Spleen (tissue), 11 donors: ENCODE data around the gene EIF3F. TPM values are rescaled to one million over a fixed set of nuclear protein-coding genes. Genes with fewer than 3 reads are reported as not detected.

ENCODE experiments used
- DNase-seq: peaks from one replicate; pipeline ENCODE4 v3.0.0-alpha.2; 2020
- H3K27ac ChIP-seq, 8 donors: fragments of 200-600 bp; sonication (generic) in 7 of 8; 1 replicate in 4 of 8; 2 replicates in 4 of 8; pipeline versions ENCODE4 v1.5.0 to v1.8.0; 2016 to 2021; ENCODE audit warnings: inconsistent platforms in 4 of 8, mild to moderate bottlenecking in 4 of 8, moderate library complexity in 1 of 8
- H3K27me3 ChIP-seq, 7 donors: fragments of 200-600 bp; sonication (generic) in 6 of 7; replicated peaks in 1 of 7; 1 replicate in 4 of 7; 2 replicates in 3 of 7; pipeline versions ENCODE4 v1.5.0 to v1.8.0; 2016 to 2021; ENCODE audit warnings: inconsistent platforms in 3 of 7, mild to moderate bottlenecking in 1 of 7
- H3K36me3 ChIP-seq, 6 donors: fragments of 200-600 bp; sonication (generic) in 5 of 6; 1 replicate in 4 of 6; 2 replicates in 2 of 6; pipeline versions ENCODE4 v1.5.0 to v1.8.0; 2016 to 2021; ENCODE audit warnings: inconsistent platforms in 2 of 6
- H3K4me1 ChIP-seq, 6 donors: fragments of 200-600 bp; sonication (generic) in 5 of 6; 1 replicate in 3 of 6; 2 replicates in 3 of 6; pipeline versions ENCODE4 v1.5.0 to v1.8.0; 2016 to 2021; ENCODE audit warnings: inconsistent platforms in 3 of 6
- H3K4me3 ChIP-seq, 8 donors: fragments of 200-600 bp; sonication (generic) in 7 of 8; 1 replicate in 4 of 8; 2 replicates in 4 of 8; pipeline versions ENCODE4 v1.5.0 to v1.8.0; 2016 to 2021; ENCODE audit warnings: inconsistent platforms in 4 of 8, mild to moderate bottlenecking in 4 of 8, moderate library complexity in 2 of 8
- H3K9me3 ChIP-seq, 8 donors: fragments of 200-600 bp; sonication (generic) in 7 of 8; 1 replicate in 4 of 8; 2 replicates in 4 of 8; pipeline versions ENCODE4 v1.5.0 to v1.8.0; 2016 to 2021; ENCODE audit warnings: inconsistent platforms in 4 of 8
- CTCF ChIP-seq, 11 experiments: fragments of 200-600 bp in 7 of 11; fragments of 450-650 bp in 4 of 11; sonication (generic) in 4 of 11; IDR thresholded peaks in 8 of 11; conservative IDR thresholded peaks in 3 of 11; 1 replicate in 7 of 11; 2 replicates in 4 of 11; pipeline versions ENCODE4 v1.4.0 to v1.8.0; 2016 to 2021; ENCODE audit warnings: antibody characterized with exemption in 11 of 11, inconsistent platforms in 4 of 11, mild to moderate bottlenecking in 1 of 11
- POLR2A ChIP-seq, 3 donors: fragments of 450-650 bp; IDR thresholded peaks; one replicate each; pipeline ENCODE4 v1.5.1; 2017; ENCODE audit warnings: antibody characterized with exemption in 3 of 3, mild to moderate bottlenecking in 1 of 3
- POLR2AphosphoS5 ChIP-seq, 3 donors: sonication (generic); formaldehyde crosslinking; IDR thresholded peaks; one replicate each; pipeline ENCODE4 v1.5.1; 2017; ENCODE audit warnings: antibody characterized with exemption in 3 of 3
- WGBS, 5 donors: extraction: QIAGEN DNeasy Blood & Tissue Kit in 3 of 5; methylation state at CpG; one replicate each; pipeline versions ENCODE4 v1.1.5 to v1.1.7; 2013 to 2018; 5-methylcytosine and 5-hydroxymethylcytosine counted together
- intact Hi-C: fragments of 100-400 bp; cut with DNase I; formaldehyde crosslinking; loops from one replicate; pipeline ENCODE4 v1.15.0; 2023; ENCODE audit warnings: low total_unique reads
- polyA plus RNA-seq, 3 donors: library from polyadenylated mRNA; stranded (reverse); fragments of 200-250 nt; gene quantifications; one replicate each; pipeline ENCODE4 v1.2.1, GENCODE V29; 2013
- total RNA-seq, 7 donors: library from RNA; depleted of rRNA in 3 of 7; stranded (reverse); fragments of >200 nt in 3 of 7; fragmentation: NEBNext Ultra II Directional in 4 of 7; extraction: Animal tissue kit (Norgen Biotek cat#: 25700) in 4 of 7; gene quantifications; one replicate each; pipeline versions ENCODE4 v1.1.0 to v1.2.1, GENCODE V29; 2016 to 2021
- donor health status: healthy with polysubstance abuse.
- donor health status: DM: no; HTN: no; CAD: no; lungs with moderate emphysema.
- donor health status: DM: no; HTN: no; CAD: no.
- donor health status: Bipolar disorder and iron deficiency.
- donor health status: healthy.
- donor health status: DM: no; HTN: no; CAD: no.
- donor health status: DM: yes; HTN: yes; CAD: no.

Gene EIF3F
- total and polyA plus RNA-seq, 10 donors: 189 to 437 (median 216) TPM

DNA sequence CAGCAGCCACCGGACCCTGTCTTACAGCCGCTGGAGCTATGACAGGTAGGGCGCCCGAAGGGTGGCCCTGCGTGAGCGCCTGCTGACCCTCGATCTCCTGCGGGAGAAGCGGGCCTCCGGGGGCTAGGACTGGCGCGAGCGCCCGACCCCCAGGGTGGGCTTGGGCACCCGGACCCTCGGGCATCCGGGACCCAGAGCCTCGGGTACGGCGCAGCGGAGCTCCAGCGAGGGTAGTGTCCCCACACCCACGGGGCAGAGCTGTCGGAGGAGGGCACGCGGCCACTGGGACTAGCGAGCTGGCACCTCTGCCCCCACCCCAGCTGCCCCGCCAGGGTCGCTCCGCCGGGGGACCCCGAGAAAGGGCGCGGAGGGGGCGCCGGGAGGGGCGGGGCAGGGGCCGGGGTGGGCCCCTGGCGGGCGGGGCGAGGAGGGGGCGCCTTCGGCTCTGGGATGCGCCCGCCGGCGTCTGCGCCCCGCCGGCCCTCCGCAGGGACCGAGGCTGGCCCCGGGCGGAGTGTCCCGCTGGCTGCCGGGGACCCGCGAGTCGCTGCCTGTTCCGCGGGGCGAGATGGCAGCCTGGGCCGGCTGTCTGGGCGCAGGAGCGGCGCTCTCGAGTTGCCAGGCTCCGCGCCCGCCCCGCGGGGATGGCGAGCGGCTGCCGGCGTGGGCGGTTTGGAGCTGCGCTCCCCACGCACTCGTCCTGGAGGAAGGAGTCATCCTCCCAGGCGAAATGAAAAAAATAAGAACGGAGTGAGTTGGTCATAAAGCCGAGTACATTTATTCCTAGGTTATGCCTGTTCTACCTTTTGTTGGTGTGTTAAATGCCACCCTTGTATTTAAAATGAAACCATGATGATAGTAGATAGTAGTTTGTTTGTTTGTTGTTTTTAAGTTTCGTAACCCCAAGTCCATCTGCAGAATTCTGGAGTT, 32.4 kb downstream of the EIF3F start:
- peak overlapping the region in 7 of 8 donors; percentile 13 to 62 (median 45) for H3K27ac ChIP-seq
- no peaks in the 10 kb centered on the region for H3K36me3 ChIP-seq
- no peaks in the 10 kb centered on the region for H3K9me3 ChIP-seq
- peaks cover 0 to 25% (median 20%) of the 10 kb centered on the region in 6 donors for H3K4me1 ChIP-seq
- peak overlapping the region; percentile 49 to 73 (median 59) for H3K4me3 ChIP-seq
- H3K27me3 ChIP-seq: peaks cover 2 to 66% (median 44%) of the 10 kb centered on the region in 7 donors
- 0 to 2% (median 1%) methylated on average over 26 to 84 of the region's 84 CpGs for WGBS, 5 donors
- intact Hi-C loops: no loop called here
- TF ChIP-seq POLR2A (IDR thresholded peaks at IDR 0.05): no peak
- TF ChIP-seq CTCF (IDR thresholded peaks at IDR 0.05 in 8 of 11, conservative IDR thresholded peaks at IDR 0.05 in 3 of 11): no peak
- TF ChIP-seq POLR2AphosphoS5 (IDR thresholded peaks at IDR 0.05): no peak
- no peak for DNase-seq

DNA sequence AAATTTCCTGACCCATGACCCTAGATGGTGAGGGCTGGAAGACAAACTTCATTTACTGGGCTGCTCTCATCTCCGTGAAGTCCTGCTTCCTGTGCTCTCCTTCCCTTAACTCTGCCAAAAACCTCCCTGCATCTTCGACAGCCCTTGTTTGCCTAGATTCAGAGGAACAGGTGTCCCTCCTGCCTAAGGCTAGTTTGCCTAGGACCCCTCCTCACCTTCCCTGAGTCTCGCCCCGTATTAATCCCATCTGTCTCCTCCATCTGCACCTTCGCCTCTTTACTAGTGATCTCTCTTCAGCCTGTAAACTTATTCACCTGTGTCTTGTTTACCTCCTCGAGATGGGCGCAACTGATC, 33.1 kb downstream of the EIF3F start:
- H3K9me3 ChIP-seq: no peaks in the 10 kb centered on the region
- no peak for TF ChIP-seq POLR2AphosphoS5 (IDR thresholded peaks at IDR 0.05)
- no peak for TF ChIP-seq POLR2A (IDR thresholded peaks at IDR 0.05)
- TF ChIP-seq CTCF (IDR thresholded peaks at IDR 0.05 in 8 of 11, conservative IDR thresholded peaks at IDR 0.05 in 3 of 11): no peak
- H3K27ac ChIP-seq: no peak overlapping the region
- WGBS, 5 donors: 50 to 59% (median 52%) methylated on average over 7 of the region's 7 CpGs
- peaks cover 2 to 66% (median 44%) of the 10 kb centered on the region in 7 donors for H3K27me3 ChIP-seq
- H3K4me1 ChIP-seq: peaks cover 0 to 25% (median 20%) of the 10 kb centered on the region in 6 donors
- peak overlapping the region in 7 of 8 donors; percentile 49 to 73 (median 59) for H3K4me3 ChIP-seq
- H3K36me3 ChIP-seq: no peaks in the 10 kb centered on the region
- intact Hi-C loops: no loop called here
- no peak for DNase-seq

GRCh38 chr11:8021920-8022319, 34.8 kb downstream of the EIF3F start:
- intact Hi-C loops: no loop called here

More at GRCh38 chr11:8021920-8022319, 34.8 kb downstream of the EIF3F start:
- H3K4me3 ChIP-seq: no peak overlapping the region
- H3K27ac ChIP-seq: no peak overlapping the region
- WGBS, 5 donors: 87 to 100% (median 93%) methylated on average over 1 of the region's 1 CpG
- peaks cover 0 to 25% (median 20%) of the 10 kb centered on the region in 6 donors for H3K4me1 ChIP-seq
- no peak for DNase-seq
- H3K27me3 ChIP-seq: peaks cover 2 to 49% (median 44%) of the 10 kb centered on the region in 7 donors
- TF ChIP-seq POLR2AphosphoS5 (IDR thresholded peaks at IDR 0.05): no peak
- no peak for TF ChIP-seq CTCF (IDR thresholded peaks at IDR 0.05 in 8 of 11, conservative IDR thresholded peaks at IDR 0.05 in 3 of 11)
- TF ChIP-seq POLR2A (IDR thresholded peaks at IDR 0.05): no peak
- no peaks in the 10 kb centered on the region for H3K9me3 ChIP-seq
- H3K36me3 ChIP-seq: no peaks in the 10 kb centered on the region
